ENCODE data around the gene ZNF609. TPM values are rescaled to one million over a fixed set of nuclear protein-coding genes. Genes with fewer than 3 reads are reported as not detected.
A peak's percentile ranks its signal among the peaks of the same experiment; 100 is the strongest.
"Not testable (repeated sequence)": the region's sequence is repeated elsewhere in the genome, so short reads cannot be mapped to it uniquely, and the experiment has no call there.

Gene ZNF609
- total RNA-seq, 3 donors from 2014 or later: 26.9 to 34.1 (median 28.3) TPM

DNA sequence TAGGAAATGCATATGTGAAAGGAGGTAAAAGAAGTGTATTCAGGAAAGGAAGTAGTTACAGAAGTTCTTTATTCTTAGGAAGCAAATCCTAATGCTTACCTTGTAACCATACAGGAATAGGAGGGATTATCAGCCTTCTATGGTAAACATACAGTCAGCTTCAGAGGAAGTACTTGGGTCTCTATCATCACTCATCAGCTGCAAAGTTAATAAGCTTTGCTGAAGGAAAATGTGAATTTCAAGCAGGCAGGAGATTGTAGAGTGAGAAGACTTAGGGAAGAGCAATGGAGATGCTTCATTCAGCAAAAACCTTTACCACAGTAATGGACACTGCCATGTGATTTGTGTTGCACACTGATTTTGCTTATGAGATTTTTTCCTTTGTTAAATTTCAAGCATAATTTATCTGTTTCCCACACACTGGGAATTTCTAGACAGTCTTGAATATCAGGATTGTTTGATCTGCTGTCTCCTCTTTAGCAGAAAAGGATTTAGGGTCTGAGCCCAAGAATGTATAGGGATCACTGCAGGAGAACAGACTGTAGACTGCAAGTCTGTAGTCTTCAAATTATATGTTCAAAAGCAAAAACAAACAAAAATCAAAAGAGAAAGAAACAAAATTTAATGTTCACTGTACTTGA is 150.8 kb downstream of the ZNF609 start:
- Mint-ChIP-seq H3K27me3 (ENCODE audit: low read depth) (no peaks in the 10 kb centered on the region), H3K4me3 (no peak overlapping the region), H3K36me3 (ENCODE audit: insufficient read depth) (no peaks in the 10 kb centered on the region), H3K9me3 (no peaks in the 10 kb centered on the region), H3K4me1 (ENCODE audit: low read depth) (peaks cover 37% of the 10 kb centered on the region)
- DNase-seq: no peak
- ATAC-seq: no peak

DNA sequence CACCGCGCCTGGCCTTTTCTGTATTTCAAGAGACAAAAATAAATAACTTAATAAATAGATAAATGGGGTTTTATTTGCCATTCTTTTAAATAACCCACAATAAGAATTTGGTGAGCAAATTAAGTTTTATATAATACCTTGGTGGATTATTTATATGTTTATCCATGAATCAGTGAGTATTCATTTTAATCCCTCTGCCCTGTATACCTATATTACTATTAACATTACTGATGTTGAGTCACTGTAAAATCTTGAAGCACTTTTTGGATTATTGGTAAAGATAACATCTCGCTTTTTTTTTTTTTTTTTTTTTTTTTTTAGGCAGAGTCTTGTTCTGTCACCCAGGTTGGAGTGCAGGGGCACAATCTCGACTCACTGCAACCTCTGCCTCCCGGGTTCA is 154.1 kb downstream of the ZNF609 start:
- no peak for DNase-seq
- ATAC-seq: no peak
- no peaks in the 10 kb centered on the region for H3K9me3 Mint-ChIP-seq
- H3K4me1 Mint-ChIP-seq (ENCODE audit: low read depth): peaks cover 45% of the 10 kb centered on the region
- no peaks in the 10 kb centered on the region for H3K27me3 Mint-ChIP-seq (ENCODE audit: low read depth)
- no peaks in the 10 kb centered on the region for H3K36me3 Mint-ChIP-seq (ENCODE audit: insufficient read depth)
- H3K4me3 Mint-ChIP-seq: no peak overlapping the region

GRCh38 chr15:64617727-64618126 is 157.3 kb downstream of the ZNF609 start:
- ATAC-seq (no peak), DNase-seq (no peak)
- Mint-ChIP-seq H3K4me1 (ENCODE audit: low read depth) (peaks cover 65% of the 10 kb centered on the region), H3K9me3 (no peaks in the 10 kb centered on the region), H3K27me3 (ENCODE audit: low read depth) (no peaks in the 10 kb centered on the region), H3K4me3 (no peak overlapping the region), H3K36me3 (ENCODE audit: insufficient read depth) (no peaks in the 10 kb centered on the region)

DNA sequence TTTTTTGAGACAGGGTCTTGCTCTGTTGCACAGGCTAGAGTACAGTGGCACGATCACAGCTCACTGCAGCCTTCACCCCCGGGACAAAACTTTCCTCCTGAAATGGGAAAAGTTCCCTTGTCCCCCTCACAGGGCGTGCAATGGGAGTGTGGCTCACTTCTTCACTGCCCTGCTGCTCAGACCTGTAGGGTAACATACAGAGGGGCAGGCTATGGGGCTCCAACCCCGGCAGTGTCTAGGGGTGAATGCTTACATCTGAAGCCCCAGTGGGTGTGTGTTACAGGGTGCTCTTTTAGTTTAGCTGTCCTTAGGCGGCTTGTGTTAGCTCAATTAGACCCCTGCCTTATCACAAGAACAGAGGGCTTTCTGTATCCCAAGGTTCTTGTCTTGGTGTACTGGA is 157.8 kb downstream of the ZNF609 start:
- no peaks in the 10 kb centered on the region for H3K9me3 Mint-ChIP-seq
- DNase-seq (no peak), ATAC-seq (no peak)
- H3K4me3 Mint-ChIP-seq: no peak overlapping the region
- H3K27me3 Mint-ChIP-seq (ENCODE audit: low read depth): no peaks in the 10 kb centered on the region
- H3K36me3 Mint-ChIP-seq (ENCODE audit: insufficient read depth): no peaks in the 10 kb centered on the region
- peaks cover 69% of the 10 kb centered on the region for H3K4me1 Mint-ChIP-seq (ENCODE audit: low read depth)

DNA sequence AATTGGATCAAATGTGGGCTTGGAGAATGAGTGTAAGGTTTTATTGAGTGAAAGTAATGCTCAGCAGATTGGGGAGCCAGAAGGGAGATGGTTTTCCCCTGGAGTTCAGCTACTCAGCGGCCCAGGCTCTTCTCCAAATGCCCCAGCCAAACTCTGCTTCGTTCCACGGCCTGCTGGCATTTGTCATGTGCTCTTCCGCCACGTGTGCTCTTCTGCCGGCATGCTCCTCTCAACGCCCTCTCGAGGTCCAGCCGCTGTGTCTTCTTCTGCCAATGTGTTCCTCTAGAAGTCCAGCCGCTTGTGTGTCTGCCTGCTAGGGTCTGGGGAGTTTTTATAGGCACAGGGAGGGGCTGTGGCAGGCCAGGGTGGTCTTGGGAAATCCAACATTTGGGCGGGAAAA is 158.2 kb downstream of the ZNF609 start:
- Mint-ChIP-seq H3K4me3 (no peak overlapping the region), H3K36me3 (ENCODE audit: insufficient read depth) (no peaks in the 10 kb centered on the region), H3K27me3 (ENCODE audit: low read depth) (no peaks in the 10 kb centered on the region), H3K9me3 (no peaks in the 10 kb centered on the region), H3K4me1 (ENCODE audit: low read depth) (peaks cover 73% of the 10 kb centered on the region)
- ATAC-seq (no peak), DNase-seq (no peak)

- no peak overlapping the region for H3K4me3 Mint-ChIP-seq
- peak; percentile 68 to 72 for ATAC-seq
- no peak for DNase-seq
These were observed 159.8 kb downstream of the ZNF609 start for GRCh38 chr15:64619880-64620839.

GRCh38 chr15:64621056-64621455 is 160.7 kb downstream of the ZNF609 start:
- Mint-ChIP-seq H3K9me3 (no peaks in the 10 kb centered on the region), H3K36me3 (ENCODE audit: insufficient read depth) (no peaks in the 10 kb centered on the region), H3K27me3 (ENCODE audit: low read depth) (no peaks in the 10 kb centered on the region), H3K4me3 (no peak overlapping the region), H3K4me1 (ENCODE audit: low read depth) (peaks cover 81% of the 10 kb centered on the region)
- no peak for DNase-seq
- no peak for ATAC-seq

More at GRCh38 chr15:64619880-64620839, 159.8 kb downstream of the ZNF609 start:
- Mint-ChIP-seq H3K36me3 (ENCODE audit: insufficient read depth) (no peaks in the 10 kb centered on the region), H3K4me1 (ENCODE audit: low read depth) (peaks cover 87% of the 10 kb centered on the region), H3K9me3 (no peaks in the 10 kb centered on the region), H3K27me3 (ENCODE audit: low read depth) (no peaks in the 10 kb centered on the region)

- H3K9me3 Mint-ChIP-seq: no peaks in the 10 kb centered on the region
- ATAC-seq (peak; percentile 42), DNase-seq (peak; percentile 8)
- peaks cover 1% of the 10 kb centered on the region for H3K36me3 Mint-ChIP-seq (ENCODE audit: insufficient read depth)
- H3K4me1 Mint-ChIP-seq (ENCODE audit: low read depth): peaks cover 89% of the 10 kb centered on the region
- H3K27me3 Mint-ChIP-seq (ENCODE audit: low read depth): no peaks in the 10 kb centered on the region
- H3K4me3 Mint-ChIP-seq: peak overlapping the region; percentile 38
These were observed 162.3 kb downstream of the ZNF609 start for GRCh38 chr15:64622410-64623260.

- Mint-ChIP-seq H3K9me3 (no peaks in the 10 kb centered on the region), H3K36me3 (ENCODE audit: insufficient read depth) (peaks cover 1% of the 10 kb centered on the region), H3K4me3 (peak overlapping the region; percentile 38), H3K27me3 (ENCODE audit: low read depth) (no peaks in the 10 kb centered on the region), H3K4me1 (ENCODE audit: low read depth) (peaks cover 84% of the 10 kb centered on the region)
- DNase-seq: peak; percentile 6
- ATAC-seq: peak; percentile 49 to 52
These were observed 163.1 kb downstream of the ZNF609 start for GRCh38 chr15:64623347-64623996.

DNA sequence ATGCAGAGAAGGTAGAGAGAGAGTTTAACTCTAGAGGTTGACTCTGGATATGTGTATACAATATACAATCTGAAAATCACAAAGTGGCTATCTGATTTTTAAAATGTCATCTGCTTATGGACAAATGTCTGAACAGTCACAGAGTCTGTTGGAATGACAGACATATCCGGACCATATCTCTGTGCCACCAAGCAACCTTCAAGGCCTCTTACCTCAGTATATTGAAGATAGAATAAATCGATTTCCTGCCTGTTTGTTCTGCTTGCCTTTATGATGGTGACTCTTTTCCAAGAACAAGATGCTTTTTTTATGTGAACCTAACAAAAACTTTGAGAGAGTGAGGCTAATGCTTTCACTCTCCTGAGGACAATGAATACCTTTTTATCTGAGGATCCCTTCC is 163.9 kb downstream of the ZNF609 start:
- peaks cover 81% of the 10 kb centered on the region for H3K4me1 Mint-ChIP-seq (ENCODE audit: low read depth)
- no peaks in the 10 kb centered on the region for H3K27me3 Mint-ChIP-seq (ENCODE audit: low read depth)
- ATAC-seq: no peak
- no peak for DNase-seq
- no peaks in the 10 kb centered on the region for H3K9me3 Mint-ChIP-seq
- no peak overlapping the region for H3K4me3 Mint-ChIP-seq
- peaks cover 1% of the 10 kb centered on the region for H3K36me3 Mint-ChIP-seq (ENCODE audit: insufficient read depth)

GRCh38 chr15:64629063-64629462 is 168.7 kb downstream of the ZNF609 start:
- Mint-ChIP-seq H3K4me3 (no peak overlapping the region), H3K36me3 (ENCODE audit: insufficient read depth) (peaks cover 4% of the 10 kb centered on the region), H3K27me3 (ENCODE audit: low read depth) (no peaks in the 10 kb centered on the region), H3K9me3 (no peaks in the 10 kb centered on the region), H3K4me1 (ENCODE audit: low read depth) (peaks cover 63% of the 10 kb centered on the region)
- ATAC-seq (no peak), DNase-seq (no peak)

GRCh38 chr15:64630396-64631107 is 170.2 kb downstream of the ZNF609 start:
- Mint-ChIP-seq H3K4me3 (no peak overlapping the region), H3K9me3 (no peaks in the 10 kb centered on the region), H3K36me3 (ENCODE audit: insufficient read depth) (peaks cover 4% of the 10 kb centered on the region), H3K27me3 (ENCODE audit: low read depth) (no peaks in the 10 kb centered on the region), H3K4me1 (ENCODE audit: low read depth) (peaks cover 66% of the 10 kb centered on the region)
- DNase-seq: no peak
- ATAC-seq: no peak

DNA sequence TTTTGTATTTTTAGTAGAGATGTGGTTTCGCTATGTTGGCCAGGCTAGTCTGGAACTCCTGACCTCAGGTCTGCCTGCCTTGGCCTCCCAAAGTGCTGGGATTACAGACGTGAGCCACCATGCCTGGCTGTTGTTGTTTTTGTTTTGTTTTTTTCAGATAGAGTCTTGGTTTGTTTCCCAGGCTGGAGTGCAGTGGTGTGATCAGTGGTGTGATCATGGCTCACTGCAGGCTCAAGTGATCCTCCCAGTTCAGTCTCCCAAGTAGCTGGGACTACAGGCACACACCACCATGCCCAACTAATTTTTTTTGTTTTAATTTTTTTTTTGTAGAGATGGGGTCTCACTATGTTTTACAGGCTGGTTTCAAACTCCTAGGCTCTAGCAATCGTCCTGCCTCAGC is 172.3 kb downstream of the ZNF609 start:
- not testable (repeated sequence) for H3K4me3 Mint-ChIP-seq; H3K9me3 Mint-ChIP-seq; H3K27me3 Mint-ChIP-seq (ENCODE audit: low read depth); DNase-seq; ATAC-seq
- Mint-ChIP-seq H3K36me3 (ENCODE audit: insufficient read depth) (peaks cover 14% of the 10 kb centered on the region), H3K4me1 (ENCODE audit: low read depth) (peaks cover 68% of the 10 kb centered on the region)
